NCI-H2081 (cell line): ENCODE results near the gene PRSS27.
"Not testable (repeated sequence)": the region's sequence is repeated elsewhere in the genome, so short reads cannot be mapped to it uniquely, and the experiment has no call there.

Source experiments
- DNase-seq, 2 experiments: peaks; one replicate each; lab custom pipeline; 2025; lab: John Stamatoyannopoulos, UW

Gene PRSS27

DNA sequence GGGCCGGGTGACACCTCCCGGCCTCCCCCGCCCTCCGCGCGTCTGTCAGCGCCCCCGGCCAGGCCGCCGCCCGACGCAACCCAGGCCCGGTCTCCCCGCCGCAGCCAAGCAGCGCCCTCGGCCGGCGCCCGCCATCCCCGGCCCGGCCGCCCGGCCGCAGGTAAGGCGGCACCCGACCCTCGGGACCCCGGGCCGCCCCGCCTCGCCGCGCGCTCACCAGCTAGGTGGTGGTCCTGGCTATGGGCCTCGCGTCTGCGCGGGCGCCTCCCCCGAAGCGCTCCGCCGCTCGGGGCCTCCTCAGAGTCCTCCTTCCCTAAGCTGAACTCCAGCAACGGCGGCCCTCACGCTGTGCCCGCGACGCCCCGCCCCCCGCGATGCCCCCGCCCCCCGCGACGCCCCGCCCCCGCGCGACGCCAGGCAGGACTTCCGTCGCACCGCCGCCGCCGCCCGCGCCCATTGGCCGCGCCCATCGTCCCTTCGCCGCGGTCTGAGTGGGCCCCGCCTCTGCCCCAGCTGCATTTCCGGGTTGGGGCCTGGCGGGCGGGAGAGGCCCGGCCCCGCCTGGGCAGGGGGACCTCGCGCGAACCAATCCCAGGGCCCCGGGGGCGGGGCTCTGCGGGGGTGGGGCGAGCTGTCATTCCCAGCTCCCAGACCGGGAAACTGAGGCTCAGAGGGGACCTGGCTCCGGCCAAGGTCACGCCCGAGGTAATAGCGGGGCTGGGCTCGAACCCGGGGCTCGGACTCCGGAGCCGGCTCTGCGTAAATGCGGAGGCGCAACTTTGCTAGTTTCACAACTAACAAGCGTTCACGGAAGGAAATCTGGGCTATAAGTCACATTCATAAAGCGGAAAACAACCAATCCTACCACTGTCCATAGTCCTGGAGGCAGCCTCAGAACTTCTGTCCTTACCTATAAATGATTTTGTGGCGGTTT lies 46.7 kb downstream of the PRSS27 start:
- peak; percentile 92 to 95 for DNase-seq

GRCh38 chr16:2671741-2672140 lies 48.3 kb downstream of the PRSS27 start:
- no peak for DNase-seq

- DNase-seq, result not testable (repeated sequence)
Observed at GRCh38 chr16:2671193-2671592, 48.8 kb downstream of the PRSS27 start.

- DNase-seq, result not testable (repeated sequence)
Observed at GRCh38 chr16:2670017-2670416, 50.0 kb downstream of the PRSS27 start.

DNA sequence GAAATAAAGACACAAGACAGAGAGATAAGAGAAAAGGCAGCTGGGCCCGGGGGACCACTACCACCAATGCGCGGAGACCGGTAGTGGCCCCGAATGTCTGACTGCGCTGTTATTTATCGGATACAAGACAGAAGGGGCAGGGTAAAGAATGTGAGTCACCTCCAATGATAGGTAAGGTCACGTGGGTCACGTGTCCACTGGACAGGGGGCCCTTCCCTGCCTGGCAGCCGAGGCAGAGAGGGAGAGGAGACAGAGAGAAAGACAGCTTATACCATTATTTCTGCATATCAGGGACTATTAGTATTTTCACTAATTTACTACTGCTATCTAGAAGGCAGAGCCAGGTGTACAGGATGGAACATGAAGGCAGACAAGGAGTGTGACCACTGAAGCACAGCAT lies 50.4 kb downstream of the PRSS27 start:
- DNase-seq, result not testable (repeated sequence)

- DNase-seq, result not testable (repeated sequence)
Observed at GRCh38 chr16:2666671-2667070, 53.4 kb downstream of the PRSS27 start.

GRCh38 chr16:2664574-2664982 lies 55.4 kb downstream of the PRSS27 start:
- DNase-seq, result no peak

GRCh38 chr16:2663553-2664546 lies 56.2 kb downstream of the PRSS27 start:
- DNase-seq, result no peak
